Measurements from ENCODE around the gene TMEM132E.

DNA sequence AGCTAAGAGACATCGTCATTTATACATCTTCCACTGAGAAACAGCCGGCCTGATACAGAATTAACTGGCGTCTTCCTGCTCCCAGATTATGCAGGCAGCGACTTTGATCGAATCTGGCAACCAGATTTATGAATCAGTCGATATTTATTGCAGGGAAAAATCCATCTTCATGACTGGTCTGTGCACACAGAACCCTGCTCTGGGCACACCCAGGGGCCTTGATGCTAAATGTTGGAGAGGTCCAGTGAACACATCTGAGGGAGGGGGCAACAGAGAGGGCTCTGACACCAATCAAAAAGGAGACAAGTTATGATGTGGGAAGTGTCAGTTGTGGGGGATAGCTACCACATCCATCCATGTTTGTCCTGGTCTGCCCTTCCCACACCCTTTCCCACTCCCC lies 102.9 kb downstream of the TMEM132E start:
- no peak for TF ChIP-seq CTCF (IDR thresholded peaks at IDR 0.05)
- no peak for TF ChIP-seq POLR2A (IDR thresholded peaks at IDR 0.05)

Data from adrenal gland (tissue), 5 donors.